RWPE2 (cell line): ENCODE results near the gene IL20RB.
"Not testable (repeated sequence)": the region's sequence is repeated elsewhere in the genome, so short reads cannot be mapped to it uniquely, and the experiment has no call there.

Experiments used
- ATAC-seq: fragments of 200-7000 bp; cut with Tn5 transposase; 3 replicates; pipeline ENCODE4 v1.9.1; 2021; ENCODE audit warnings: low read depth
- DNase-seq: peaks from one replicate; pipeline ENCODE4 v3.0.0-alpha.2; 2020; ENCODE audit warnings: low spot score
- H3K27ac ChIP-seq: fragments of 450-650 bp; 2 replicates; pipeline ENCODE4 v1.5.1; 2017; ENCODE audit warnings: mild to moderate bottlenecking; ENCODE audit not compliant: poor library complexity, severe bottlenecking
- H3K27me3 ChIP-seq: fragments of 250-450 bp; sonication (Bioruptor Pico); 2 replicates; pipeline ENCODE4 v1.5.1; 2021; ENCODE audit warnings: mild to moderate bottlenecking, moderate library complexity; ENCODE audit not compliant: insufficient read depth, poor library complexity, severe bottlenecking
- H3K36me3 ChIP-seq: fragments of 250-450 bp; sonication (Bioruptor Pico); 2 replicates; pipeline ENCODE4 v1.5.1; 2020; ENCODE audit warnings: low read depth, mild to moderate bottlenecking, moderate library complexity
- H3K4me1 ChIP-seq: fragments of 250-450 bp; sonication (Bioruptor Pico); 2 replicates; pipeline ENCODE4 v1.5.1; 2021; ENCODE audit warnings: mild to moderate bottlenecking, moderate library complexity; ENCODE audit not compliant: insufficient read depth, poor library complexity, severe bottlenecking
- H3K4me3 ChIP-seq: fragments of 250-450 bp; sonication (Bioruptor Pico); 2 replicates; pipeline ENCODE4 v1.5.1; 2021; ENCODE audit warnings: mild to moderate bottlenecking, moderate library complexity; ENCODE audit not compliant: severe bottlenecking
- H3K9me3 ChIP-seq: fragments of 250-450 bp; sonication (Bioruptor Pico); 2 replicates; pipeline ENCODE4 v1.5.1; 2021; ENCODE audit warnings: mild to moderate bottlenecking, moderate library complexity; ENCODE audit not compliant: severe bottlenecking
- CTCF ChIP-seq: fragments of 450-650 bp; IDR thresholded peaks from one replicate; pipeline ENCODE4 v1.5.1; 2017; ENCODE audit warnings: mild to moderate bottlenecking, moderate library complexity; ENCODE audit not compliant: poor library complexity, severe bottlenecking

Gene IL20RB

GRCh38 chr3:137008976-137009375 lies 51.2 kb downstream of the IL20RB start:
- Histone ChIP-seq H3K36me3 (peaks cover 60% of the 10 kb centered on the region), H3K9me3 (no peaks in the 10 kb centered on the region), H3K4me1 (peaks cover 16% of the 10 kb centered on the region), H3K27me3 (no peaks in the 10 kb centered on the region), H3K4me3 (no peak overlapping the region), H3K27ac (no peak overlapping the region)
- DNase-seq (no peak), ATAC-seq (no peak)
- no peak for TF ChIP-seq CTCF

DNA sequence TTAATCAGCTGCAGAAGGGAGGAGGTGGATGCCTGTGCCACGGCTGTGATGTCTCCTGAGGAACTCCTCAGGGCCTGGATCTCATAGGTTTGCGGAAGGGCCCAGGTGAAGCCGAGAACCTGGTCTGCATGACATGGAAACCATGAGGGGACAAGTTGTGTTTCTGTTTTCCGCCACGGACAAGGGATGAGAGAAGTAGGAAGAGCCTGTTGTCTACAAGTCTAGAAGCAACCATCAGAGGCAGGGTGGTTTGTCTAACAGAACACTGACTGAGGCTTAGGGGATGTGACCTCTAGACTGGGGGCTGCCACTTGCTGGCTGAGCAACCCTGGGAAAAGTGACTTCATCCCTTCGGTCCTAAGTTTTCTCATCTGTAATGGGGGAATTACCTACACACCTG lies 52.4 kb downstream of the IL20RB start:
- Histone ChIP-seq H3K4me1 (peaks cover 16% of the 10 kb centered on the region), H3K27ac (no peak overlapping the region), H3K4me3 (no peak overlapping the region), H3K27me3 (no peaks in the 10 kb centered on the region), H3K9me3 (no peaks in the 10 kb centered on the region), H3K36me3 (peaks cover 54% of the 10 kb centered on the region)
- TF ChIP-seq CTCF = no peak
- ATAC-seq (no peak), DNase-seq (no peak)

GRCh38 chr3:137011153-137011552 lies 53.4 kb downstream of the IL20RB start:
- DNase-seq = no peak
- Histone ChIP-seq H3K27me3 (no peaks in the 10 kb centered on the region), H3K27ac (peak overlapping the region; percentile 55), H3K4me1 (peaks cover 16% of the 10 kb centered on the region), H3K36me3 (peaks cover 47% of the 10 kb centered on the region), H3K4me3 (no peak overlapping the region), H3K9me3 (no peaks in the 10 kb centered on the region)
- ATAC-seq = no peak
- no peak for TF ChIP-seq CTCF

GRCh38 chr3:137012097-137012501 lies 54.3 kb downstream of the IL20RB start:
- Histone ChIP-seq H3K9me3 (no peaks in the 10 kb centered on the region), H3K4me3 (no peak overlapping the region), H3K27ac (peak overlapping the region; percentile 55), H3K27me3 (no peaks in the 10 kb centered on the region), H3K36me3 (peaks cover 44% of the 10 kb centered on the region), H3K4me1 (peaks cover 16% of the 10 kb centered on the region)
- TF ChIP-seq CTCF = no peak
- DNase-seq = no peak
- peak; percentile 49 for ATAC-seq

DNA sequence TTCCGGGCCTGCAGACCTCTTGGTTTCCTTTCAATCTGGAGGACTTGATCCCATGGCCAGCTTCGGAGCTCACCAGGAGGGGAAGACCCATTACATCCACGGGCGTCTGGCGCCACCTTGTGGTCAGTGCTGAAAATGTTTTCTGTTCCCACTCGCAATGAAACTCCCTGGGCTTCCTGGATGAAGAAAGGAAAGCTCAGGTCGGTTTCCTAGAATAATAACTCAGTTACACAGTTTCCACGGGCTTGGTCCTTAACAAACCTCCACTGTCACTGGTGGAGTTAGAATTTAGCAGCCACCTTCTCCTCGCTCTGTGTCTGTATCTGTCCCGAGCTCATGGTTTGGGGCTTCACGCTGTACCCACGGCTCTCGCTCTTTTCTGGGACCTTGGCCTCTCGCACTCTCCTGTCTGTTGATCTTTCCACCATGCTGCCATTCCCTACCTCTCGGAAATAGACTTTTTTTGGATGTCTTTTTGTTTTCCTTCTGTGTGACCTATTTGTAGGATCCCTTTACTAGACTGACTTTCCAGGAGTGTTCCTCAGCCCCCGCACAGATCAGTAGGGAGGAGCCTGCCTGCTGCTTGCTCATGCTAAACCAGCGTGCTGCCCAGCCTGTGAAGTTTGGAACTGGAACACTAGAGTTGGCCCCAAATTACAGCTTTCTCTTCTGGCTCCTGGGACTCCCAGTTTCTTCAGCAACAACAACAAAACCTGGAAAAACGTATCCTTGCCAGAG lies 56.3 kb downstream of the IL20RB start:
- H3K9me3 ChIP-seq = no peaks in the 10 kb centered on the region
- peaks cover 25% of the 10 kb centered on the region for H3K36me3 ChIP-seq
- H3K4me3 ChIP-seq = peak overlapping the region; percentile 5
- ATAC-seq (peak; percentile 76), DNase-seq (peak; percentile 79)
- H3K27me3 ChIP-seq = no peaks in the 10 kb centered on the region
- peak; percentile 92 for TF ChIP-seq CTCF
- no peak overlapping the region for H3K27ac ChIP-seq
- peaks cover 16% of the 10 kb centered on the region for H3K4me1 ChIP-seq

GRCh38 chr3:137017316-137017715 lies 59.5 kb downstream of the IL20RB start:
- H3K9me3 ChIP-seq, DNase-seq, H3K27me3 ChIP-seq, H3K4me3 ChIP-seq, ATAC-seq, H3K27ac ChIP-seq, H3K4me1 ChIP-seq: not testable (repeated sequence)
- H3K36me3 ChIP-seq = peaks cover 15% of the 10 kb centered on the region
